AG04450 (cell line): Measurements from ENCODE around the gene SYNGR1. TPM values are rescaled to one million over a fixed set of nuclear protein-coding genes. Genes with fewer than 3 reads are reported as not detected.

Experiments
- CTCF ChIA-PET: fragments of 300-600, 350-600 bp; formaldehyde crosslinking; extraction: SDS; loops from one replicate; lab custom pipeline; 2022; ENCODE audit warnings: antibody characterized with exemption, inconsistent platforms; lab: Charles Lee
- POLR2A ChIA-PET: fragments of 350-600 bp; formaldehyde crosslinking; extraction: SDS; loops from one replicate; lab custom pipeline; 2021; ENCODE audit warnings: antibody characterized with exemption, inconsistent platforms; lab: Yijun Ruan, JAX
- DNase-seq: peaks from one replicate; pipeline ENCODE4 v3.0.0-alpha.2; 2011; ENCODE audit warnings: low read depth, low spot score
- H3K27ac ChIP-seq: one replicate; pipeline ENCODE4 v1.5.1; 2012; ENCODE audit warnings: low read depth, low read length, control low read depth
- H3K27me3 ChIP-seq: one replicate; pipeline ENCODE4 v1.6.0; 2012; ENCODE audit warnings: low read length; ENCODE audit not compliant: control insufficient read depth, insufficient read depth
- H3K4me3 ChIP-seq: 2 replicates; pipeline ENCODE4 v1.5.1; 2011; ENCODE audit warnings: mild to moderate bottlenecking, low read depth, low read length, control low read depth
- H3K9me3 ChIP-seq: 2 replicates; pipeline ENCODE4 v1.5.1; 2012; ENCODE audit warnings: low read length; ENCODE audit not compliant: control insufficient read depth, insufficient read depth
- polyA plus RNA-seq: library from polyadenylated mRNA; depleted of rRNA; stranded (reverse); fragments of >200 nt; gene quantifications from 2 replicates; pipeline ENCODE4 v1.2.3, GENCODE V29; 2011
- TF ChIP-seq, protein P1 (sequence below): IDR thresholded peaks from 2 replicates; pipeline ENCODE4 v1.5.1; 2011; ENCODE audit warnings: low read depth, low read length, control low read depth, inconsistent platforms

SYNGR1 gene
- polyA plus RNA-seq, 1 experiment: 20.8 TPM

GRCh38 chr22:39308614-39309363 lies 41.0 kb upstream of the SYNGR1 start:
- peak; percentile 83 for DNase-seq
- TF ChIP-seq, protein P1, sequence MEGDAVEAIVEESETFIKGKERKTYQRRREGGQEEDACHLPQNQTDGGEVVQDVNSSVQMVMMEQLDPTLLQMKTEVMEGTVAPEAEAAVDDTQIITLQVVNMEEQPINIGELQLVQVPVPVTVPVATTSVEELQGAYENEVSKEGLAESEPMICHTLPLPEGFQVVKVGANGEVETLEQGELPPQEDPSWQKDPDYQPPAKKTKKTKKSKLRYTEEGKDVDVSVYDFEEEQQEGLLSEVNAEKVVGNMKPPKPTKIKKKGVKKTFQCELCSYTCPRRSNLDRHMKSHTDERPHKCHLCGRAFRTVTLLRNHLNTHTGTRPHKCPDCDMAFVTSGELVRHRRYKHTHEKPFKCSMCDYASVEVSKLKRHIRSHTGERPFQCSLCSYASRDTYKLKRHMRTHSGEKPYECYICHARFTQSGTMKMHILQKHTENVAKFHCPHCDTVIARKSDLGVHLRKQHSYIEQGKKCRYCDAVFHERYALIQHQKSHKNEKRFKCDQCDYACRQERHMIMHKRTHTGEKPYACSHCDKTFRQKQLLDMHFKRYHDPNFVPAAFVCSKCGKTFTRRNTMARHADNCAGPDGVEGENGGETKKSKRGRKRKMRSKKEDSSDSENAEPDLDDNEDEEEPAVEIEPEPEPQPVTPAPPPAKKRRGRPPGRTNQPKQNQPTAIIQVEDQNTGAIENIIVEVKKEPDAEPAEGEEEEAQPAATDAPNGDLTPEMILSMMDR: peak; percentile 36
- Histone ChIP-seq H3K27ac (peak overlapping the region; percentile 89), H3K27me3 (no peaks in the 10 kb centered on the region), H3K9me3 (no peaks in the 10 kb centered on the region; the same call in 1 of the 2 replicates), H3K4me3 (peak overlapping the region; percentile 35)
- ChIA-PET POLR2A (interaction anchor here (0.7 to 2.8 kb wide), 5 partner anchors 9 to 139 kb away, joined by 3 to 38 read pairs (median 5); partner anchors contain the start of gene RPL3), CTCF (interaction anchor here (0.9 to 4.7 kb wide), 3 partner anchors 10 to 220 kb away, joined by 3 to 59 read pairs (median 3); no protein-coding TSS in a partner anchor)

DNA sequence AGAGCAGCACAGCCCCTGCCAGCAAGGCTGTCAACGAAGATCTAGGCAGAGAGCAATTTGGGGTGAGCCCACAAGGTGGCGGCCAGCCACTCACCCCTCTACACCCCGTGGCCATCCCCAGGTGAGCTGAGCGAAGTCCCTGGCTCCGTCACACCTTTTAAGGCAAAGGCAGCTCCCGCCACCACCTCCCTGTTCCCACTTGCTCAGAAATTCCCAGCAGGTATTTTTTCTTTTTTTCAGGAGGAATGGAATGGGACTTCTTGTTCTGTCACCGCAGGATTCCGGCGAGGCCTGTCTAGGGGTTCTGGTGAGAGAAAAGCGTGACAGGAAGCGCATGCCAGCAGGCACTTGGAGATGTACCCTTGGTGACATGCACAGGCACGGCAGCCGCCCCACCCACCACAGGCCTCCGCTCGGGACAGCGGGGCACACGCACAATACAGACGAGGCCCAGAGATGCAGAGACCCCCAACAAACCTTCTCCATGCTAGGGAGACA lies 40.4 kb upstream of the SYNGR1 start:
- DNase-seq: no peak
- H3K27ac ChIP-seq: peak overlapping the region; percentile 89
- H3K27me3 ChIP-seq: no peaks in the 10 kb centered on the region
- CTCF ChIA-PET: interaction anchor here (0.9 to 4.7 kb wide), 3 partner anchors 9 to 220 kb away, joined by 3 to 59 read pairs (median 3); no protein-coding TSS in a partner anchor
- POLR2A ChIA-PET: interaction anchor here (0.7 to 2.8 kb wide), 6 partner anchors 8 to 139 kb away, joined by 3 to 38 read pairs (median 5); partner anchors contain the start of gene RPL3
- H3K4me3 ChIP-seq: peak overlapping the region; percentile 29
- H3K9me3 ChIP-seq: no peaks in the 10 kb centered on the region; the same call in 1 of the 2 replicates
- TF ChIP-seq, protein P1: peak; percentile 25

- ChIA-PET POLR2A (interaction anchor here (0.6 to 2.8 kb wide), 13 partner anchors 7 to 225 kb away, joined by 3 to 38 read pairs (median 5); partner anchors contain the start of genes ATF4 and RPL3), CTCF (interaction anchor here (0.9 to 4.7 kb wide), 4 partner anchors 8 to 219 kb away, joined by 3 to 59 read pairs (median 3); no protein-coding TSS in a partner anchor)
- H3K4me3 ChIP-seq: no peak overlapping the region
- no peaks in the 10 kb centered on the region for H3K27me3 ChIP-seq
- no peaks in the 10 kb centered on the region; the same call in 1 of the 2 replicates for H3K9me3 ChIP-seq
- TF ChIP-seq, protein P1: no peak
- no peak for DNase-seq
- H3K27ac ChIP-seq: peak overlapping the region; percentile 89
Observed at GRCh38 chr22:39309881-39310714, 39.7 kb upstream of the SYNGR1 start.

GRCh38 chr22:39311592-39312400 lies 38.0 kb upstream of the SYNGR1 start:
- TF ChIP-seq, protein P1: no peak
- POLR2A ChIA-PET: interaction anchor here (0.6 to 2.8 kb wide), 11 partner anchors 8 to 440 kb away, joined by 3 to 38 read pairs (median 4); partner anchors contain the start of genes ATF4, CBX6 and RPL3
- no peak overlapping the region for H3K27ac ChIP-seq
- no peak overlapping the region for H3K4me3 ChIP-seq
- CTCF ChIA-PET: interaction anchor here (0.6 to 4.7 kb wide), 3 partner anchors 10 to 141 kb away, joined by 3 to 59 read pairs (median 3); no protein-coding TSS in a partner anchor
- H3K27me3 ChIP-seq: no peaks in the 10 kb centered on the region
- no peaks in the 10 kb centered on the region; the same call in 1 of the 2 replicates for H3K9me3 ChIP-seq
- DNase-seq: no peak
